Gastrocnemius medialis (tissue), 4 donors: ENCODE results near the gene SLC35G6.

ENCODE experiments used
- CTCF ChIP-seq, 5 experiments: fragments of 450-650 bp in 3 of 5; fragments of 200-600 bp in 2 of 5; sonication (generic) in 2 of 5; IDR thresholded peaks in 4 of 5; conservative IDR thresholded peaks in 1 of 5; 1 replicate in 4 of 5; 2 replicates in 1 of 5; pipeline ENCODE4 v1.5.1; 2016 to 2019; ENCODE audit warnings: antibody characterized with exemption in 5 of 5, mild to moderate bottlenecking in 3 of 5, moderate library complexity in 3 of 5
- POLR2A ChIP-seq, 2 donors: fragments of 450-650 bp; IDR thresholded peaks; one replicate each; pipeline ENCODE4 v1.6.1; 2017; ENCODE audit warnings: antibody characterized with exemption in 2 of 2, mild to moderate bottlenecking in 2 of 2, moderate library complexity in 2 of 2

- TF ChIP-seq CTCF (IDR thresholded peaks at IDR 0.05 in 4 of 5, conservative IDR thresholded peaks at IDR 0.05 in 1 of 5) (no peak), POLR2A (IDR thresholded peaks at IDR 0.05) (no peak)
Measured at GRCh38 chr17:7464081-7464480, 17.2 kb upstream of the SLC35G6 start.
